ENCODE results near the gene NEURL1.

NEURL1 gene

DNA sequence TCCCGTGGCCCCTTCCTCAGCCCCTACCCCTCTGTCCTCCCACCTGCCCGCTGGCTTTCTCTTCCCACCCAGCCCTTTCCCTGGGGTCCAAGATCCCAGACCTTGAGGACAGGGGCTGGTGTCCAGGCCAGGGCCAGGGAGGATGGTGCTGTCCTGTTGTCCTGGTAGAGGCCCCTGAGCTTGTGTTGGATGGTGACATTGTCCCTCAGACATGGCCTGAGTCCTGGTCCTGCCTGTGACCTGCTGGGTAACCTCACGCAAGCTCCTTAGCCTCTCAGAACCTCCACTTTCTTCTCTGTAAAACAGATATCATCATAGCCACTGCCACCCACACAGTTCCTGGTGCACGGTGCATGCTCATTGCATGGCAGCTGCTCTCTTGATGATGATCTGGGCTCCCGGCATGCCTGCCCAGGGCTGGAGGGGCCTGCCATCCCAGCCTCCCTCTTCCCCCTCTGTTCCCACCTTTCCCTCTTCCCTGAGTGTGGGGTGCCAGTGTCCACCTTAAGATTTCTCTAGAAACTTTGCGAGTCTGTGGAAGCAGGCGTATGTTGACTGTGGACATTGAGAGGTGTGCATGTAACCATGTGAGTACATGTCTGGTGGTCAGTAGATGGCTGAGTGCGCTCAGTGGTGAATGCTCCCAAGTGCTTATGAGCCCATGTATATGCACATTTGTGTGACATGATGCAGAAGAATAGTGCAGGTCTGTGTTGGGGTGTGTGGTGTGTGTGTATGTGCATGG lies 60.4 kb downstream of the NEURL1 start:
- no peak for DNase-seq (ENCODE audit: low read depth)
- no peak overlapping the region for H3K4me3 ChIP-seq (ENCODE audit: control insufficient read depth, low read depth, low read length)
- TF ChIP-seq, protein P1, sequence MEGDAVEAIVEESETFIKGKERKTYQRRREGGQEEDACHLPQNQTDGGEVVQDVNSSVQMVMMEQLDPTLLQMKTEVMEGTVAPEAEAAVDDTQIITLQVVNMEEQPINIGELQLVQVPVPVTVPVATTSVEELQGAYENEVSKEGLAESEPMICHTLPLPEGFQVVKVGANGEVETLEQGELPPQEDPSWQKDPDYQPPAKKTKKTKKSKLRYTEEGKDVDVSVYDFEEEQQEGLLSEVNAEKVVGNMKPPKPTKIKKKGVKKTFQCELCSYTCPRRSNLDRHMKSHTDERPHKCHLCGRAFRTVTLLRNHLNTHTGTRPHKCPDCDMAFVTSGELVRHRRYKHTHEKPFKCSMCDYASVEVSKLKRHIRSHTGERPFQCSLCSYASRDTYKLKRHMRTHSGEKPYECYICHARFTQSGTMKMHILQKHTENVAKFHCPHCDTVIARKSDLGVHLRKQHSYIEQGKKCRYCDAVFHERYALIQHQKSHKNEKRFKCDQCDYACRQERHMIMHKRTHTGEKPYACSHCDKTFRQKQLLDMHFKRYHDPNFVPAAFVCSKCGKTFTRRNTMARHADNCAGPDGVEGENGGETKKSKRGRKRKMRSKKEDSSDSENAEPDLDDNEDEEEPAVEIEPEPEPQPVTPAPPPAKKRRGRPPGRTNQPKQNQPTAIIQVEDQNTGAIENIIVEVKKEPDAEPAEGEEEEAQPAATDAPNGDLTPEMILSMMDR (IDR thresholded peaks at IDR 0.05; ENCODE audit: control insufficient read depth, insufficient read depth, low read depth, low read length, missing control alignments) = no peak

DNA sequence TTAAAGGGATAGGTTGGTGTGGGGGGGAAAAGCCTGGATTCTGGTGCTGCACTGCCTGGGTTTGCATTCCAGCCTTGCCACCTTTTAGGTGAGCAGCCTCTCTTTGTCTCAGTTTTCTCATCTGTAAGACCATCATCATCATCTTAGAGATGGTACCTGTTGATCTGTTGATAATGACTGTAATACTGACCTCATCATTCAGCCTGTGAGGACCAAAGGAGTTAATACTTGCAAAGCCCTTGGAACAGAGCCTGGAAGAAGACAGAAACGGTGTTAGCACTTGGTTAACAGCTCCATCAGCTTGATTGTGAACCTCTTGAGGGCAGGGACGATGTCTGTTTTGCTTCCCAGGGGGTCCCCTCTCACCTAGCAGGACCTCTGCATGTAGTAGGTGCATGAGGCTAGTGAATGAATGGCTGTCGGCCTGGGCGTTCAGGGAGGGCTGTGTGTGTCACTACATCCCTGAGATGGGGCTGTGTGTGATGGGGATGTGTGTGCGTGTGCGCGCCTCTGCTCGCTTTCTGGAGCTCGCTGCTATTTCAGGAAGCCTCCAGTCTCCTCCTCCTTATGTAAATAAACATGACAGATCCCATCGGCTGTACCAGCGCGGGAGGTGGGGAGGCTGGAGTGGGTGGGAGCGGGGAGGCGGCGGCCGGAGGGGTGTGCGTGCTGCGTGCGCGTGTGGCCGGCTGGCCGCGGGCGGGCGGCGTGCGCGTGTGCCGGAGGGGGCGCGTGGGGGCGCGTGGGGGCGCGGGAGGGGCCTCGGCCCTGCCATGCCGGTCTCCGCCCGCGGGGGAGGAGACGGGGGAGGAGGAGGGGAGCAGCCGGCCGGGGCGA lies 61.2 kb downstream of the NEURL1 start:
- peak overlapping the region; percentile 39 for H3K4me3 ChIP-seq (ENCODE audit: control insufficient read depth, low read depth, low read length)
- peak; percentile 21 for DNase-seq (ENCODE audit: low read depth)
- TF ChIP-seq, protein P1 (IDR thresholded peaks at IDR 0.05; ENCODE audit: control insufficient read depth, insufficient read depth, low read depth, low read length, missing control alignments) = no peak

- DNase-seq (ENCODE audit: low read depth) = no peak
- H3K4me3 ChIP-seq (ENCODE audit: control insufficient read depth, low read depth, low read length) = peak overlapping the region; percentile 39
- TF ChIP-seq, protein P1 (IDR thresholded peaks at IDR 0.05; ENCODE audit: control insufficient read depth, insufficient read depth, low read depth, low read length, missing control alignments) = no peak
These were observed 61.8 kb downstream of the NEURL1 start for GRCh38 chr10:103555325-103555649.

GRCh38 chr10:103555712-103556111 lies 62.2 kb downstream of the NEURL1 start:
- TF ChIP-seq, protein P1 (IDR thresholded peaks at IDR 0.05; ENCODE audit: control insufficient read depth, insufficient read depth, low read depth, low read length, missing control alignments) = no peak
- H3K4me3 ChIP-seq (ENCODE audit: control insufficient read depth, low read depth, low read length) = peak overlapping the region; percentile 39; the same call in 1 of the 2 replicates

GRCh38 chr10:103556383-103557007 lies 63.0 kb downstream of the NEURL1 start:
- no peak overlapping the region for H3K4me3 ChIP-seq (ENCODE audit: control insufficient read depth, low read depth, low read length)
- TF ChIP-seq, protein P1 (IDR thresholded peaks at IDR 0.05; ENCODE audit: control insufficient read depth, insufficient read depth, low read depth, low read length, missing control alignments) = no peak
- DNase-seq (ENCODE audit: low read depth) = no peak

More at GRCh38 chr10:103555712-103556111, 62.2 kb downstream of the NEURL1 start:
- no peak for DNase-seq (ENCODE audit: low read depth)

- no peak for DNase-seq (ENCODE audit: low read depth)
- TF ChIP-seq, protein P1 (IDR thresholded peaks at IDR 0.05; ENCODE audit: control insufficient read depth, insufficient read depth, low read depth, low read length, missing control alignments) = no peak
These were observed 64.0 kb downstream of the NEURL1 start for GRCh38 chr10:103557455-103557854.

More at GRCh38 chr10:103557455-103557854, 64.0 kb downstream of the NEURL1 start:
- no peak overlapping the region for H3K4me3 ChIP-seq (ENCODE audit: control insufficient read depth, low read depth, low read length)
